ENCODE data around the gene PLCG2.
"Not testable (repeated sequence)": the region's sequence is repeated elsewhere in the genome, so short reads cannot be mapped to it uniquely, and the experiment has no call there.

The PLCG2 gene

GRCh38 chr16:81790830-81791435, 11.8 kb downstream of the PLCG2 start:
- DNase-seq, result no peak

DNA sequence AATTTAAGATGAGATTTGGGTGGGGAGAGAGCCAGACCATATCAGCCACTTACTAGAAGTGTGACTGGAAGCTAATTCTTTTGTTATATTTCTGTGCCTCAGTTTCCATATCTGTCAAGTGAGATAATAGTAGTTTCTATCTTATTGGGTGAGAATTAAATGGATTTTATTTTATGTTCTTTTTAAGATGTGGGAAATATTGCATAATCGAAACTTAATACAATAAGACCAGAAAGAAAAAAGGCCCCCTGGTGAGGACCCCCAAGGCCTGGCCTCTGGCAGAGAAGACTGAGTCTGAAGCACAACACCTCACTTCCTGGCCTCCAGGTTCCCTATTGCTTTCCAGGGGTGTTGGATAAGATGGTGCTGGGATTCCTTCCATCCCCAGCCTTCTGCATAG, 13.7 kb downstream of the PLCG2 start:
- DNase-seq, result no peak

DNA sequence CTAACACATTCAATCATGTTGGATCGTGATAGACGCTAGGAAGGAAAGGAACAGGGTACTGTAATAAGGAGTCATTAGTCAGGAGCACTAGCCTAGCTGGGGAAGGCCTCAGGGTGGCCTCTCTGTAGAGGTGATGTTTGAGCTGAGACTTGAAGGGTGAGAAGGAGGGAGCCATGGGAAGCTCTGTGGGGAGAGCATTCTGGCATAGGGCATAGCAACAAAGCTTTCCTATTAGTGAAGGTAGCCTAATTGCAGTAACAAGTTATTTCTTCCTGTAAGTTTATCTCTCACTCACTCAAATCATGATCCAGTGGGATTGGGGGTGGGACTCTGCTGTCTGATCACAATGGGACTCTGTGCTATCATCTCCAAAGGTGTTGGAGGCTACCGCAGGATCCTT, 16.1 kb downstream of the PLCG2 start:
- DNase-seq, result no peak

GRCh38 chr16:81796035-81796434, 16.9 kb downstream of the PLCG2 start:
- no peak for DNase-seq

DNA sequence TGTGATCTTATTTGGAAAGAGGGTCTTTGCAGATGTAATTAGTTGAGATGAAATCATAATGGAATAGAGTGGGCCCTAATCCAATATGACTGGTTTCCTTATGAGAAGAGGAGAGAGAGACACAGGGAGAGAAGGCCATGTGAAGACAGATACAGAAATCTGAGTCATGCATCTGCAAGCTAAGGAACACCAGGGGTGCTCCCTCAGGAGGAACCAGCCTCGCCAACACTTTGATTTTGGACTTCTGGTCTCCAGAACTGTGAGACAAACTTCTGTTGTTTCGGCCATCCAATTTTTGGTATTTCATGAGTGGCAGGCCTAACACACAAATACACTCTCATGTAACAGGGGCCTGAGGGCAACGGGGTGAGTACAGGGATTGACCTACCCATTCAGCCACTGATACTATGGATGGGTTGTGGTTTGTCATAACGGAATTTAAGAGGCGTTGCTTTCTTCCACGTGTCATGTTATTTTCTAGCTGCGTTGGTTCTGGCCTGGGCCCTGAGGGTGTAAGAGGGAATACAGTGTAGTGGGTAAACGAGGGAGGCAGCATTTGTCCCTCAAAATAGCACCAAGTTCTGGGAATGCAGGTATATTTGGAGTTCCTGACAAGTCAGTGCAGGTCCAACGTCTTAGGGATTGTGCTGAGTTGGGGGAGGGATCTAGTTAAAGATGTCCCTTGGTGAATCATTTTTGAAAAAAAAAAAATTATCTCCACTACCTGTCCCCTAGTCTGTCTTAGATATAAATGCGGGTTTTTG, 17.7 kb downstream of the PLCG2 start:
- DNase-seq, result no peak

GRCh38 chr16:81797443-81797842, 18.4 kb downstream of the PLCG2 start:
- no peak for DNase-seq

DNA sequence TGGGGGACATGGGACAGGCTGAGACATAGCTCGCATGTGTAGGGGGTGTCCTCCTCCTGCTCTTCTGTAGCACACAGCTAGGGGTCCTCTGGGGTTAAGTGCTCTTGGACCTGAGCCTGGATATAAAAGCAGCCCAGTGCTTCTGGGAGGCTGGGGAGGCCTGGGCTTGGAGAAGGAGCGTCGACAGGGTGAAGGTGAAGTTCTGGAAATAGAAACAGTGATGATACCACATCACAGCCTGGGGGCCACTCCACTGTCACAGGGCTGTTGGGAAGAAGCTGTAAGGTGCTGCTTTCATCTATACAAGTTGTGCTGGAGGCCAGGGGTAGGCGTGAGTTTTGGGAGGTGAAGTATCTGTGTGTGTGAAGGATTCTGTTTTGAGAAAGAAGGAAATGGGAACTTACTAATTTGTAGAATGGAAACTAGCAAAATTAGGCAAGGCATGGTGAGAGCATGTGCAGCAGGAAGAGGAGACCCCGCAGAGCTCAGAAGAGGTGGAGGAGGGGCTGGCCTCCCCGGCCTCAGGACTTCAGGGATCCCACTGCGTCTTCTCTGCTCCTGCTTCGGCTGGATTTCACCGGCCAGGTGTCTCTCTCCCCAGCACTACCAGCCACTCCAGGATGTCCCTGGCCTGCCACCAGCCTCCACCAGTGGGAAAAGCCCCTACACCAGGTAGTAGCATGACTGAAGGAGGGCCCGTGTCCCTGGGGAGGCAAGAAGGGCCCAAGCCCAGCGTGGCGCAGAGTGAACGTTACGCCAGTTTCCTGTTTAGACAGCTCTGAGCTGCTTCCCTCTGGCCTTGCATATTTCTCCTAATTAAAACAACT, 19.4 kb downstream of the PLCG2 start:
- DNase-seq, result no peak

GRCh38 chr16:81799138-81799504, 20.0 kb downstream of the PLCG2 start:
- DNase-seq, result no peak

DNA sequence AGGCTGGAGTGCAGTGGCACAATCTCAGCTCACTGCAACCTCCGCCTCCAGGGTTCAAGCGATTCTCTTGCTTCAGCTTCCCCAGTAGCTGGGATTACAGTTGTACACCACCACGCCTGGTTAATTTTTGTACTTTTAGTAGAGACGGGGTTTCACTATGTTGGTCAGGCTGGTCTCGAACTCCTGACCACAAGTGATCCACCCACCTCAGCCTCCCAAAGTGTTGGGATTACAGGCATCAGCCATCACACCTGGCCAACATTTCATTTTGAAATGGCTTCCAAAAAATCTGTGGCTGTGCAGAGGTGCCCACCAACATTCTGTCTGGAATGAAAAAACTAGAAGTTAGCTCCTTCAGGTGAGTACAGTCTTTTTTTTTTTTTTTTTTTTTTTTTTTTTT, 22.6 kb downstream of the PLCG2 start:
- DNase-seq, result not testable (repeated sequence)

GRCh38 chr16:81803332-81803731, 24.2 kb downstream of the PLCG2 start:
- DNase-seq, result no peak

- no peak for DNase-seq
Measured at GRCh38 chr16:81804134-81804610, 25.1 kb downstream of the PLCG2 start.

DNA sequence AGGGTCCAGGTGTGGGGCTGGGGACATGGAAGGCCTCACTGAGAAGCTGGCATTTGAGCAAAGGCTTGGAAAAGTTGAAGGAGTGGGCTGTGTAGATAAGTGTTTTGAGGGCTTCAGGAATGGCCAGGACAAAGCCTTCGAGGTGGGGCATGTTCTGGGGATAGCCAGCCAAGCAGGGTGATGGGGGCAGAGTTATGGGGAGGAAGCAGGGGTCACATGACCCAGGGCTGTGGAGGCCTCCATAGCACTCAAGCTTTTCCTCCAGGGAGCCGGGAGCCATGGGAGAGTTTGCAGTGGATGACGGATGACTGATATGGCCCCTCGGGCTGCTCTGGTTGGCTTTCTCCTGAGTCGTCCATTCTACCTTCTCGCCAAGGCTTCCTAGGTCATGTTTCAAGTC, 27.6 kb downstream of the PLCG2 start:
- DNase-seq, result no peak

DNA sequence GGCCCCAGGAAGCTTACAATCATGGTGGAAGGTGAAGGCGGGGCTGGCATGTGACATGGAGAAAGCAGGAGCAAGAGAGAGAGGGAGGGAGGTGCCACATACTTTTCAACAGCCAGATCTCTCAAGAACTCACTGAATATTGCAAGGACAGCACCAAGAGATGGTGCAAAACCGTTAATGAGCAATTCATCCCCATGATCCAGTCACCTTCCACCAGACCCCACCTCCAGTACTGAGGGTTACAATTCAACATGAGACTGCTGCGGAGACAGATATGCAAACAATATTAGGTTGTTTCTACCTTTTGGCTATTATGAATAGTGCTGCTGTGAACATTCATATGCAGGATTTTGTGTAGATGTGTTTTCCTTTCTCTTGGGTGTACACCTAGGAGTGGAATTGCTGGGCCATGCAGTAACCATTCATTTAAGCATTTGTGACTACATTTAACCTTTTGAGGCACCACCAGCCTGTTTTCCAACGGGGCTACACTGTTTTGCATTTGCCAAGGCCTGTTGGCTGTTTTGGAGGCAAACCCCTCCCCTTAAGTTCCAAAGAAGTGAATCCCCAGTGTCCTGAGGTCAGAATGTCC, 28.8 kb downstream of the PLCG2 start:
- no peak for DNase-seq

DNA sequence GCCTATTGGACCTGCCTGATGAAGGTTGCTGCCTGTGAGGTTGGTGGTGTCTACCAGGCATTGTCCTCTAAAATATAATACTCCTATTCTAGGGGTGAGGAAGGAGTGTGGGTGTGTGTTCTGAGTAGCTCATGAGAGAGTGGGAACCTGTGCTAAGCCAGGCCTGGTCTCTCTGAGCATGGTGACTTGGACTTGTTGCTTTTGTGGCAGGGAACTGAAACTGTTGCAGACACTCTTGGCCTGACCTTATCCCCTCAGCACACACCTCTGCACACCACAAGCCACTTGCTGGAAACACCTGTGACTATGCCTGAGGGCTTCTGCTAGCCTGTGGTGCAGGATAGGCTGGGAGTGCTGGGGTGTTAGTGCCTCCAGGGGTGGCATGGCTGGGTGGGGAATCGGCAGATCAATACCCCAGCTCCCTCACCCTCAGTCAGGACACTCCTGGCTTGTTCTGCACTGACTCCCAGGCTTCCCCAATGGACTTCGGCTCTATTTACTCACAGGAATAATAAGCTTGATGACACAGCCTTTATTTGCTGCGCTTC, 29.9 kb downstream of the PLCG2 start:
- no peak for DNase-seq

DNA sequence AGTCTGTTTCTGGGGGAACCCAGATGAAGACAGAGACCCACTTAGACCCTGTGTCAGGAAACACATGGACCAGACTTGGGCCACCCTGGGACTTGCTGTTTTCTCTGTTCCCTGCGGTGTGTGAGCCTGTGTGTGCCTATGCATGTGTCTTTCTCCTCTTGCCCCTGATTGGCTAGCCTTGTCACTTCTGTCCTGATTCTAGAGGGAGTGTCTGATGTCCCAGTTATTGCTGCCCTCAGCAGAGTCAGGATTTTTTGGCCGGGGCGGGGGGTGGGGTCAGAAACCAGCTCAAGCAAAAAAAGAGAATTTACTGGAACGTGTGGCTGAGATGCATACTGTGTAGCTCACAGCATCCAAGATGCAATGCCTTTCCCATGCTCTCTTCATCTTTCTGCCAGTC, 30.5 kb downstream of the PLCG2 start:
- no peak for DNase-seq

DNA sequence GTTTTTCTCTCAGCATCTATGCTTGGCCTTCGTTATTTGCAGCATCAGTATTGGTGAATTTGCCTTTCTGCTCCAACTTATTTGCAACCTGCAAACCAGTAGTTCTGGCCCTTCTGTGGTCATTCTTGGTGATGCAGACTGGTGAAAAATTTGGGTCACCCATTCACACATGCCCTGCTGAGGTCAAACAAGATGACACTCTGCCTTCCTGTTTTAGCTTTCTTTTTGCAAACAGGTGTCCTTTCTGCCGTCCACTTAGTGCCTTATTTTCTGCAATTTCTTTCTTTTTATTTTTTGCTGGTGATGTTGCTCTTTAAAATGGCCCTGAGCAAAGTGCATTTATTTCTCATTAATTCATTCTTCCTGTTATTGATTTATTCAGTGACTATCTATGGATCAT, 31.3 kb downstream of the PLCG2 start:
- DNase-seq, result no peak

- DNase-seq, result no peak
Measured at GRCh38 chr16:81810894-81811538, 31.9 kb downstream of the PLCG2 start.

DNA sequence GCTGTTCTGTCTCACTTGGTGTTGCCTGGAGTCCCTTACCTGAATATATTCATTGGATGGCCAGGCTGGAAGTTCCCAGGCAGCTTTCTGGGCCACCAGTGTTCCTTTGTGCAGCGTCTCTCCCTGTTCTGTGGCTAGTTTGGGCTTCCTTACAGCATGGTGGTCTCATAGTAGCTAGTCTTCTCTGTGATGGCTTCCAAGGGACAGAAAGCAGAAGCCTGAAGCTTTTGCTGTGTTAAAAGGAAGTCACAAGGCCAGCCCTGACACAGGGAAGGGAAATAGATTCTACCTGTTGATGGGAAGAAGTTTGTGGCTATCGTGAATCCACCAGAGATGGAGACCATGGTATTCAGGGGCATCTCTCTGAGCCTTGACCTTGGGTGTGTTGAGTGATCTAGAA, 34.6 kb downstream of the PLCG2 start:
- DNase-seq, result no peak

DNA sequence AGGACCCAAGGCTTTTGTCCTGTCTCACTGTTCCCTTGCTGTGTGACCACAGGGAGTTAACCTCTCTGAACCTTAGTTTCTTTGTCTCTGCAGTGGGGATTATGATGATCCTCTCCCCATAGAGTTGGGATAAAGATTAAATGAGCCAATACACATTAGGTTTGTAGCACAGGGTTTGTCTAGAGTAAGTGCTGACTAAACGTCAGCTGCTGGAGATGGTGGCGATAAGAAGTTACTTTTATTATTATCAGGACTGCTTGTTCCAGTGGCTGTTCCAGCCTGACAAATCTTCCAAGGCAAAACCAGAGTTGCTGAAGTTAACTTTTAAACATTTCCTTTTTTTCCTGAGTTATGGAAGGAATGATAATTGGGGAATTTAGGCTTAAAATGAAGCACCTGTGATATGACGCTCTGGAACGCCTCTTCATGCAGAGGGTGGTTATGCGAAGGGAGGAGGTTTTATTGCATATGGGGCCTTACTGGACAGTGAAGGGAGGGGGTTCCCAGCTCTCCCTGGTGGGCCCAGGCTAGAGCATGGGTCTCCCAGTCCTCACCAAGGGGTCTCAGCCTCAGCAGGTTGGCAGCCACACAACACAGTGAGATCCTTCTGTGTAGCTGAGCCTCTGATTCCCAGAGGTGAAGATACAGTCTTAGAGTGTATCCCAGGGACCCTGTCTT, 35.8 kb downstream of the PLCG2 start:
- no peak for DNase-seq

GRCh38 chr16:81815429-81815766, 36.3 kb downstream of the PLCG2 start:
- DNase-seq, result no peak

DNA sequence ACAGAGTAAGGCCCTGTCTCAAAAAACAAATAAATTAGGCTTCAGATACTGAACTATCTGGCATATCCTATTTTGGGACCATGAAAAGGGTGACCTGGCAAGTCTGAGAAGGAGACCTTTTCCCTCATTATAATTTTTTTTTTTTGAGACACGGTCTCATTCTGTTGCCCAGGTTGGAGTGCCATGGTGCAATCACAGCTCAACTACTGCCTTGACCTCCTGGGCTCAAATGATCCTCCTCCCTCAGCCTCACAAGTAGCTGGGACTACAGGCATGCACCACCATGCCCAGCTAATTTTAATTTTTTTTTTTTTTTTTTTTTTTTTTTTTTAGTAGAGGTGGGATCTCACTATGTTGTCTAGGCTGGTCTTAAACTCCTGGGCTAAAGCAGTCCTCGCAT, 37.3 kb downstream of the PLCG2 start:
- no peak for DNase-seq

DNA sequence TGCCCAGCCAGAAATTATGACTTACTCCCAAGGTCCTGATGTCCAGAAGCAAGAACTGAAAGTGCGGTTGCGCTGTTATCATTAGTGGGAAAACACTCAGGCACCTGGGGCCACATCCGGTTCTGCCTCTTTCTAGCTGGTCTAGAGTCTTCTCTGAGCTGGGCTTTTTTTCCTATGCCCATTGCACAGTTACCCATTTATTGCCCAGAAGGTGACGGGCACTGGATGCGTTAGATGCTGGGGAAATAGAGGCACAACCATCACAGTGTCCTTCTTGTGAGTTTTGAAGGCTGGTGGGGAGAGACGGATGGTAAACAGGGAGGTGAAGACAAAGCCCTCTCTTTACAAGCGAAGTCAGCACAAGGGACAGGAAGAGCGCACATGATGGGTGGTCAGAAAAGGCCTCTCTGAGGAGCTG, 37.7 kb downstream of the PLCG2 start:
- no peak for DNase-seq
